ENCODE measurements around the gene CCL4L2. TPM values are rescaled to one million over a fixed set of nuclear protein-coding genes. Genes with fewer than 3 reads are reported as not detected.
"Not testable (repeated sequence)": the region's sequence is repeated elsewhere in the genome, so short reads cannot be mapped to it uniquely, and the experiment has no call there.

The CCL4L2 gene
- total RNA-seq, 4 donors from 2014 or later, result 1.5 TPM; not detected in 3

DNA sequence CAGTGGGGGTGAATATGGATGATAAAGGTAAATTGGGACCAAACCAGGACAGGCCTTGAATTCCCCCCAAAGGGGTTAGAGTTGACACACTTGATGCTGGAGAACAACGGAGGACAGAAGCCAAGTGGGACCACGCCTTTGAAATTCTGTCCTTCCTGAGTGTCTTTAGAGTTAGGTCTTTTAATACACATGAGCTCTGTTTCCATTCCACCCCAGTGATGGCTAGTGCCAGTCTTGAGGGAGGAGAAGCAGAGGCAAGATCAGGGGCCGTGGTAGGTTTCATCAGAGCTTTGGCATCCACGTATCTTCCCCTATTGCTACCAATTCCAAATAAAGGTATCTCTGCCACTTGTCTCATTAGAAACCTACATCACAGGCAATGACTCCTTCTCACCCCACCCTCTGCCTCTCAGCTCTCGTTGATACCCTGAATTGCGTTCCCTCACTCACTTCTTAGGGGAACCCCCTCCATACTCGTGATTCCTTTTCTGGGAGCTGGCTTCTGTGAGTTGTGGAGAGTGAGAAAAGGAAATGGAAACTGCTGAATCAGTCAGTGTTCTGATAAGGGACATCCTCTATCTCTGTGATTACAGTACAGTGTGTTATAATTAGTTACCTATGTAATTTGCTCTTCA is 11.9 kb upstream of the CCL4L2 start:
- 67% methylated on average over 7 of the region's 7 CpGs for WGBS
- H3K4me1 ChIP-seq, result no peaks in the 10 kb centered on the region
- no peaks in the 10 kb centered on the region for H3K36me3 ChIP-seq
- H3K4me3 ChIP-seq, result no peak overlapping the region
- DNase-seq (ENCODE audit: low spot score in 2 of 2), result no peak
- H3K27me3 ChIP-seq, result peaks cover 20% of the 10 kb centered on the region
- no peak overlapping the region for H3K27ac ChIP-seq
- TF ChIP-seq CTCF (IDR thresholded peaks at IDR 0.05) (no peak), POLR2A (IDR thresholded peaks at IDR 0.05) (no peak), EP300 (IDR thresholded peaks at IDR 0.05) (no peak), POLR2AphosphoS5 (IDR thresholded peaks at IDR 0.05) (no peak)
- H3K9me3 ChIP-seq, result no peaks in the 10 kb centered on the region

GRCh38 chr17:36201102-36201501 is 9.8 kb upstream of the CCL4L2 start:
- not testable (repeated sequence) for H3K9me3 ChIP-seq; H3K36me3 ChIP-seq; H3K4me1 ChIP-seq; H3K4me3 ChIP-seq; DNase-seq (ENCODE audit: low spot score in 2 of 2); H3K27ac ChIP-seq
- peaks cover 12% of the 10 kb centered on the region for H3K27me3 ChIP-seq
- WGBS, result 85% methylated on average over 4 of the region's 4 CpGs

GRCh38 chr17:36201506-36201905 is 9.4 kb upstream of the CCL4L2 start:
- not testable (repeated sequence) for H3K4me3 ChIP-seq; H3K27me3 ChIP-seq; DNase-seq (ENCODE audit: low spot score in 2 of 2); H3K4me1 ChIP-seq; H3K9me3 ChIP-seq; H3K36me3 ChIP-seq; H3K27ac ChIP-seq
- 86% methylated on average over 8 of the region's 8 CpGs for WGBS

DNA sequence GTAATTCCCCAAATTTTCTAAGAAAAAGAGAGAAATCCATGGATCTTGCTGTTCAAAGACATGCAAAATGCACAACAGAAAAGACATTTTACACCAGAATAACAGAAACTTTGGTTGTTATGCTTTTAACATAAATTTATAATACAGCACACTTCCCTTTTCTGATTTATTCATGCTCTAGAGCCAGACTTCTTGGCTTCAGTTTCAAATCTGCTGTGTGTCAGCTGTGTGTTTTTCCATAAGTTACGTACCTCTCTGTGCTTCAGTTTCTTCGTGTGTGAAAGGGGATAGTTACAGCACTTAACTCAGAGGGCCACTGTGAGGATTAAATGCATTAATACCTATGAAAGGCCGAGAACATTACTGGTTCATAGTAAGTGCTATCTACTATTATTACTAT is 7.5 kb upstream of the CCL4L2 start:
- no peak for DNase-seq (ENCODE audit: low spot score in 2 of 2)
- TF ChIP-seq CTCF (IDR thresholded peaks at IDR 0.05), result no peak
- TF ChIP-seq POLR2AphosphoS5 (IDR thresholded peaks at IDR 0.05), result no peak
- TF ChIP-seq POLR2A (IDR thresholded peaks at IDR 0.05), result no peak
- no peak for TF ChIP-seq EP300 (IDR thresholded peaks at IDR 0.05)
- WGBS, result 87% methylated on average over 3 of the region's 3 CpGs

GRCh38 chr17:36204724-36205500 is 6.0 kb upstream of the CCL4L2 start:
- H3K4me1 ChIP-seq, result no peaks in the 10 kb centered on the region
- WGBS, result 86% methylated on average over 7 of the region's 7 CpGs
- no peaks in the 10 kb centered on the region for H3K27me3 ChIP-seq
- H3K36me3 ChIP-seq, result no peaks in the 10 kb centered on the region
- no peaks in the 10 kb centered on the region for H3K9me3 ChIP-seq
- DNase-seq (ENCODE audit: low spot score in 2 of 2), result no peak
- TF ChIP-seq POLR2AphosphoS5 (IDR thresholded peaks at IDR 0.05) (no peak), CTCF (IDR thresholded peaks at IDR 0.05) (no peak), EP300 (IDR thresholded peaks at IDR 0.05) (no peak), POLR2A (IDR thresholded peaks at IDR 0.05) (no peak)
- no peak overlapping the region for H3K4me3 ChIP-seq
- no peak overlapping the region for H3K27ac ChIP-seq

More for the DNA sequence above, 7.5 kb upstream of the CCL4L2 start:
- no peaks in the 10 kb centered on the region for H3K9me3 ChIP-seq
- no peak overlapping the region for H3K27ac ChIP-seq
- H3K4me1 ChIP-seq, result no peaks in the 10 kb centered on the region
- no peaks in the 10 kb centered on the region for H3K27me3 ChIP-seq
- H3K36me3 ChIP-seq, result no peaks in the 10 kb centered on the region
- no peak overlapping the region for H3K4me3 ChIP-seq

DNA sequence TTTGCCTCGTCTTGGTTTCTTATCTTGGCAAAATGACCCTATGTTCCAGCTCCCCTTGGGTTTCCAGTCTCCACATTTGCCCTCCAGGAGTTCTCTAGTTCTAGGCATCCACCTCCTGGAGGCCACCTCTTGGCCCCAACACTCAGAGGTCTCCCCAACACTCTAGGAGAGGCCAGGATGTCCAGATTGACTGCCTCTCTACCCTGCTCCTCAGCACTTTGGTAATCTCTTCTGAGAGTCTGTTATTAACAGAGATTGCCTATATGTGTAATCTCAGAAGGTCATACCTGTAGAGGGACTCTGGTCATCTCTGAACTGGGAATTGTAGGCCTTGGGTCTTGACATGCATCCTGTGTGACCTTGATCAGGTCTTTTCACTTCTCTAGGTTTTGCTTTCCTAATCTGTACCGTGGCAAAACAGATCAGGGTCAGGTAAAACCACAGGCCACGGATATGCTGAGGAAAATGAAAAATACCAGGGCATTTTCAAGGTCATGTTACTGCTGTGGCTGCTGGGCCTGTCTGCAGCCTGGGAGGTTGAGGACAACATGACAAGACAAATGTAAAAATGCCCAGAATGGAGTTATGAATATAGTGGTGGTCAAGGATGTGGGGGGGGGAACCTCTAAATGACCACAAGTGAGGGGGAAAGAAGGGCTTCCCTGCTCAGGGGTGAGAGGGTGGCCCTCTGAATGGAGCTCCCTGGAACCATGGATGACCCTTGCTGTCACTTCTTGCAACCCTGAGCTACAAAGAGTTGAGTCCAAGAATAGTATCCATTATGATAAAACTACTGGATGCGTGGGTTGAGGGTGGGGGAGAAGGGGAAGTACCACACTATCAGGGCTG is 5.0 kb upstream of the CCL4L2 start:
- WGBS, result 79% methylated on average over 4 of the region's 4 CpGs
- H3K36me3 ChIP-seq, result no peaks in the 10 kb centered on the region
- no peaks in the 10 kb centered on the region for H3K9me3 ChIP-seq
- no peaks in the 10 kb centered on the region for H3K4me1 ChIP-seq
- H3K27ac ChIP-seq, result no peak overlapping the region
- no peak for DNase-seq (ENCODE audit: low spot score in 2 of 2)
- H3K27me3 ChIP-seq, result no peaks in the 10 kb centered on the region
- TF ChIP-seq CTCF (IDR thresholded peaks at IDR 0.05), result no peak
- TF ChIP-seq POLR2AphosphoS5 (IDR thresholded peaks at IDR 0.05), result no peak
- no peak for TF ChIP-seq EP300 (IDR thresholded peaks at IDR 0.05)
- H3K4me3 ChIP-seq, result no peak overlapping the region

GRCh38 chr17:36206486-36206821 is 4.4 kb upstream of the CCL4L2 start:
- not testable (repeated sequence) for H3K4me1 ChIP-seq; H3K27me3 ChIP-seq; H3K4me3 ChIP-seq; H3K27ac ChIP-seq; H3K36me3 ChIP-seq; DNase-seq (ENCODE audit: low spot score in 2 of 2); H3K9me3 ChIP-seq
- 50% methylated on average over 1 of the region's 1 CpG for WGBS

DNA sequence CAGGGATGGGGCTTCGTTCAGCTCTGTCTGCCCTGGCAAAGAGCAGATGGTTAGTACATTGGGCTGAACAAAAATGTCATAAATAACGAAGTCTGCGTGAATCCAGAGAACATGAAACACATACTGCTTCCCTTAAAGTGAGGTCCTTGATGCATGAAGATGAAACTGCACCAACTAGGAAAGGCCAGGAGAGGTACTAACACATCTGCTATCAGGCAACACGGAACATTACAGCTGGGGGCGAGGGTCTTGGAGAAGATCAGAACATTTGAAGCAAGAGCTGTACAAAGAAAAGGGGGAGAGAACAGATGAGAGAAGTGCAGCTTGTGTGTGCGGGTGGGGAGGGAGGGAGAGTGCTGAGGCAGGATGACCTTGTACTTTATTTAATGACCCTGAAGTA is 3.5 kb upstream of the CCL4L2 start:
- H3K4me3 ChIP-seq; H3K27ac ChIP-seq; H3K27me3 ChIP-seq; H3K4me1 ChIP-seq; H3K9me3 ChIP-seq; DNase-seq (ENCODE audit: low spot score in 2 of 2); H3K36me3 ChIP-seq: not testable (repeated sequence)
- WGBS, result 73% methylated on average over 6 of the region's 6 CpGs
